Stimulated activated CD4-positive, alpha-beta T cell treated with anti-CD3 and anti-CD28 coated beads, Interleukin-4, amount 100 ng/mL, for 24 hours (primary cell): ENCODE data around the gene OR4K13.

Experiments
- DNase-seq: peaks from one replicate; pipeline ENCODE4 v3.0.0-alpha.2; 2020

Gene OR4K13

GRCh38 chr14:20035938-20036337 lies at the start of gene OR4K13:
TSS of gene OR4K13 (minus strand) at chr14:20036038. CDS start at chr14:20034758, 1,280 bp downstream.
- no peak for DNase-seq

- no peak for DNase-seq
Observed at GRCh38 chr14:20059745-20060144, 23.9 kb upstream of the OR4K13 start, which contains the start of gene OR4L1. TSS of gene OR4L1 (plus strand) at chr14:20060045. CDS start at chr14:20060045, 0 bp downstream.

GRCh38 chr14:20048202-20048601 lies 12.4 kb upstream of the OR4K13 start:
- no peak for DNase-seq

- DNase-seq = no peak
Observed at GRCh38 chr14:20044243-20044642, 8.4 kb upstream of the OR4K13 start.

- DNase-seq = no peak
Observed at GRCh38 chr14:20035449-20035848, 389 bp downstream of the OR4K13 start.

- no peak for DNase-seq
Observed at GRCh38 chr14:20031058-20031457, 4.8 kb downstream of the OR4K13 start.

- no peak for DNase-seq
Observed at GRCh38 chr14:20019257-20019865, 16.5 kb downstream of the OR4K13 start, which contains the start of gene OR4K14. TSS of gene OR4K14 (minus strand) at chr14:20019307. CDS start at chr14:20015193, 4,114 bp downstream.

- DNase-seq = no peak
Observed at GRCh38 chr14:20008156-20008555, 27.7 kb downstream of the OR4K13 start.

- DNase-seq = no peak
Observed at GRCh38 chr14:20002319-20002718, 33.5 kb downstream of the OR4K13 start.

- no peak for DNase-seq
Observed at GRCh38 chr14:20001863-20002262, 34.0 kb downstream of the OR4K13 start, which contains the start of gene OR4Q2. TSS of gene OR4Q2 (plus strand) at chr14:20002163.

GRCh38 chr14:19993438-19993837 lies 42.4 kb downstream of the OR4K13 start:
- DNase-seq = no peak
